Loucy (cell line): ENCODE results near the gene FKBP8.

Source experiments
- H2AFZ ChIP-seq: fragments of 200-600 bp; sonication (generic); 2 replicates; pipeline ENCODE4 v1.6.0; 2016; ENCODE audit warnings: antibody characterized with exemption, mild to moderate bottlenecking, low read length, moderate library complexity
- H3F3A ChIP-seq: fragments of 200-600 bp; 2 replicates; pipeline ENCODE4 v1.6.0; 2016; ENCODE audit warnings: antibody characterized with exemption, low read depth, mild to moderate bottlenecking
- H3K27me3 ChIP-seq: fragments of 200-600 bp; sonication (generic); 2 replicates; pipeline ENCODE4 v1.6.1; 2014; ENCODE audit warnings: low read length, mild to moderate bottlenecking; ENCODE audit not compliant: insufficient read depth, poor library complexity, severe bottlenecking
- H3K36me3 ChIP-seq: fragments of 200-600 bp; sonication (generic); 2 replicates; pipeline ENCODE4 v1.6.1; 2016; ENCODE audit warnings: low read length; ENCODE audit not compliant: insufficient read depth
- H3K4me1 ChIP-seq: fragments of 200-600 bp; sonication (generic); 2 replicates; pipeline ENCODE4 v1.5.1; 2014; ENCODE audit warnings: low read length, mild to moderate bottlenecking; ENCODE audit not compliant: insufficient read depth, poor library complexity, severe bottlenecking
- H3K4me2 ChIP-seq: fragments of 200-600 bp; sonication (generic); 2 replicates; pipeline ENCODE4 v1.6.0; 2014; ENCODE audit warnings: antibody characterized with exemption, low read length, low read depth, mild to moderate bottlenecking; ENCODE audit not compliant: poor library complexity, severe bottlenecking
- H3K4me3 ChIP-seq: fragments of 200-600 bp; sonication (generic); 2 replicates; pipeline ENCODE4 v1.5.1; 2014; ENCODE audit warnings: low read length, mild to moderate bottlenecking, mixed read lengths; ENCODE audit not compliant: poor library complexity, severe bottlenecking
- H3K79me2 ChIP-seq: fragments of 200-600 bp; sonication (generic); 2 replicates; pipeline ENCODE4 v1.6.1; 2014; ENCODE audit warnings: low read length; ENCODE audit not compliant: insufficient read depth
- H3K9ac ChIP-seq: fragments of 200-600 bp; sonication (generic); 2 replicates; pipeline ENCODE4 v1.6.0; 2014; ENCODE audit warnings: mild to moderate bottlenecking, low read depth, low read length, moderate library complexity; ENCODE audit not compliant: poor library complexity, severe bottlenecking
- H3K9me2 ChIP-seq: fragments of 200-600 bp; sonication (generic); replicated peaks from 2 replicates; pipeline ENCODE4 v1.6.1; 2016; ENCODE audit warnings: low read depth, low read length, mixed read lengths
- H3K9me3 ChIP-seq: fragments of 200-600 bp; sonication (generic); 2 replicates; pipeline ENCODE4 v1.6.1; 2014; ENCODE audit warnings: mild to moderate bottlenecking, antibody characterized with exemption, low read length, low read depth; ENCODE audit not compliant: insufficient read depth
- H4K20me1 ChIP-seq: fragments of 200-600 bp; sonication (generic); 2 replicates; pipeline ENCODE4 v1.6.0; 2014; ENCODE audit warnings: antibody characterized with exemption, low read length, mild to moderate bottlenecking; ENCODE audit not compliant: insufficient read depth, poor library complexity, severe bottlenecking
- EZH2phosphoT487 ChIP-seq: fragments of 200-600 bp; IDR thresholded peaks from 2 replicates; pipeline ENCODE4 v1.6.1; 2018; ENCODE audit warnings: antibody characterized with exemption, mild to moderate bottlenecking, moderate library complexity, borderline replicate concordance
- TF ChIP-seq, protein P1 (sequence below): fragments of 200-600 bp; sonication (generic); conservative IDR thresholded peaks from 2 replicates; pipeline ENCODE4 v1.5.1; 2014; ENCODE audit warnings: mild to moderate bottlenecking, antibody characterized with exemption, low read length

Gene FKBP8

GRCh38 chr19:18531485-18531884 lies 11.9 kb downstream of the FKBP8 start:
- Histone ChIP-seq H3K9me2 (no peaks in the 10 kb centered on the region), H3K79me2 (no peaks in the 10 kb centered on the region), H3K36me3 (peaks cover 3% of the 10 kb centered on the region; the same call in 1 of the 2 replicates), H3K4me3 (no peak overlapping the region), H3K27me3 (no peaks in the 10 kb centered on the region), H3K4me2 (no peak overlapping the region), H3K9ac (no peak overlapping the region), H3F3A (no peaks in the 10 kb centered on the region), H4K20me1 (no peaks in the 10 kb centered on the region), H3K4me1 (no peaks in the 10 kb centered on the region), H3K9me3 (no peaks in the 10 kb centered on the region), H2AFZ (no peak overlapping the region)
- TF ChIP-seq, protein P1, sequence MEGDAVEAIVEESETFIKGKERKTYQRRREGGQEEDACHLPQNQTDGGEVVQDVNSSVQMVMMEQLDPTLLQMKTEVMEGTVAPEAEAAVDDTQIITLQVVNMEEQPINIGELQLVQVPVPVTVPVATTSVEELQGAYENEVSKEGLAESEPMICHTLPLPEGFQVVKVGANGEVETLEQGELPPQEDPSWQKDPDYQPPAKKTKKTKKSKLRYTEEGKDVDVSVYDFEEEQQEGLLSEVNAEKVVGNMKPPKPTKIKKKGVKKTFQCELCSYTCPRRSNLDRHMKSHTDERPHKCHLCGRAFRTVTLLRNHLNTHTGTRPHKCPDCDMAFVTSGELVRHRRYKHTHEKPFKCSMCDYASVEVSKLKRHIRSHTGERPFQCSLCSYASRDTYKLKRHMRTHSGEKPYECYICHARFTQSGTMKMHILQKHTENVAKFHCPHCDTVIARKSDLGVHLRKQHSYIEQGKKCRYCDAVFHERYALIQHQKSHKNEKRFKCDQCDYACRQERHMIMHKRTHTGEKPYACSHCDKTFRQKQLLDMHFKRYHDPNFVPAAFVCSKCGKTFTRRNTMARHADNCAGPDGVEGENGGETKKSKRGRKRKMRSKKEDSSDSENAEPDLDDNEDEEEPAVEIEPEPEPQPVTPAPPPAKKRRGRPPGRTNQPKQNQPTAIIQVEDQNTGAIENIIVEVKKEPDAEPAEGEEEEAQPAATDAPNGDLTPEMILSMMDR: no peak
- TF ChIP-seq EZH2phosphoT487: no peak

DNA sequence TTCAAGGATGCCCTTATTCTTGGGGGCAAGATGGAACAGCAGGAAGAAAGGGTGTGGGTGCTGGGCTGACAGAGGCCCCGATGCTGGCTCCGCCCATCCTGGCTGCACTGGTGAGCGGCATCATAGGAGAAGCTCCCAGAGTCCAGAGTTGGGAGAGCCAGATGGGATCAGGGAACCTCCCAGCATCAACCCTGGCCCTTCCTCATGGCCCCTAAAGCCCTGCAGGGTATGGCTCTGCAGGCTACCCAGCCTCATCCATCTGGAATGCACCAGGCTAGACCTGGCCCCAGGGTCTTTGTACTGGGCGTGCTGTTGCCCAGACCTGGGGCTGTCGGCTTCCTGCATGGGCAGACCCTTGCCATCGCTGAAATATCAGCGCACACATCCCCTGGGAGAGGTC lies 13.6 kb downstream of the FKBP8 start:
- H2AFZ ChIP-seq: no peak overlapping the region
- TF ChIP-seq, protein P1: no peak
- no peak for TF ChIP-seq EZH2phosphoT487

DNA sequence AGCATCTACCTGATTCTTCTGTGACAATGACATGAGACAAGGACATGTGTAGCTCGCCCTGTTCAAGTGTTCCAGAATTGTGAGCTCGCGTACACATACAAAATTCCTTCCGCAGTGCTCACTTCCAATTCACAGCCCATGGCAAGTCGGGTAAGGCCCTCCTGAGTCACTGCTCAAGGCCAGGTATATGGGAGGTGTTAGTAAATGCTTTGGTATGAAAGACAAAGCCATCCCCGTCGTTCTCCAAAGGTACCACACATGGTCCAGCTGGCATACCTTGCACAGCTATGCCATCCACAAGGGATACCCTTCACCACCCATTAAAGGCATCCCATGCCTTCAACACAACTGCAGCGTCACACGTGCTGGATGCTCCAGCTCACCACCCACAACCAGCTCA lies 17.1 kb downstream of the FKBP8 start:
- TF ChIP-seq, protein P1: no peak
- TF ChIP-seq EZH2phosphoT487: no peak
- Histone ChIP-seq H3F3A (no peaks in the 10 kb centered on the region), H3K4me2 (no peak overlapping the region), H3K4me1 (no peaks in the 10 kb centered on the region), H2AFZ (no peak overlapping the region), H3K9me2 (no peaks in the 10 kb centered on the region), H3K9ac (no peak overlapping the region), H3K36me3 (no peaks in the 10 kb centered on the region), H4K20me1 (peaks cover under 1% of the 10 kb centered on the region), H3K79me2 (peaks cover 5% of the 10 kb centered on the region), H3K27me3 (no peaks in the 10 kb centered on the region), H3K9me3 (no peaks in the 10 kb centered on the region), H3K4me3 (no peak overlapping the region)

More for the DNA sequence above, 13.6 kb downstream of the FKBP8 start:
- Histone ChIP-seq H3K9ac (no peak overlapping the region), H3K4me3 (no peak overlapping the region), H3K4me2 (no peak overlapping the region), H4K20me1 (no peaks in the 10 kb centered on the region), H3K9me3 (no peaks in the 10 kb centered on the region), H3K36me3 (peaks cover 3% of the 10 kb centered on the region; the same call in 1 of the 2 replicates), H3F3A (no peaks in the 10 kb centered on the region), H3K79me2 (no peaks in the 10 kb centered on the region), H3K9me2 (no peaks in the 10 kb centered on the region), H3K4me1 (no peaks in the 10 kb centered on the region), H3K27me3 (no peaks in the 10 kb centered on the region)
